Liver (tissue), 9 donors: ENCODE measurements around the gene PTPRD. TPM values are rescaled to one million over a fixed set of nuclear protein-coding genes. Genes with fewer than 3 reads are reported as not detected.

Experiments used
- DNase-seq: peaks from one replicate; pipeline ENCODE4 v3.0.0-alpha.2; 2017; ENCODE audit warnings: low spot score
- H3K27ac ChIP-seq, 2 donors: one replicate each; pipeline ENCODE4 v1.7.0; 2013; ENCODE audit warnings: inconsistent platforms in 2 of 2, low read length in 2 of 2, control low read depth in 1 of 2, low read depth in 1 of 2, mild to moderate bottlenecking in 1 of 2
- H3K27me3 ChIP-seq, 4 donors: one replicate each; pipeline versions ENCODE4 v1.6.1 to v1.7.0; 2013; ENCODE audit warnings: low read length in 3 of 4, inconsistent platforms in 1 of 4, mild to moderate bottlenecking in 1 of 4, moderate library complexity in 1 of 4; ENCODE audit not compliant: control insufficient read depth in 4 of 4, insufficient read depth in 4 of 4
- H3K36me3 ChIP-seq, 4 donors: one replicate each; pipeline versions ENCODE4 v1.6.1 to v1.7.0; 2013; ENCODE audit warnings: low read length in 3 of 4, mild to moderate bottlenecking in 3 of 4, low read depth in 1 of 4, moderate library complexity in 1 of 4; ENCODE audit not compliant: control insufficient read depth in 4 of 4, insufficient read depth in 3 of 4
- H3K4me1 ChIP-seq, 4 donors: one replicate each; pipeline versions ENCODE4 v1.6.1 to v1.7.0; 2013; ENCODE audit warnings: low read length in 3 of 4, mild to moderate bottlenecking in 3 of 4, moderate library complexity in 1 of 4; ENCODE audit not compliant: control insufficient read depth in 4 of 4, insufficient read depth in 4 of 4
- H3K4me3 ChIP-seq, 3 donors: one replicate each; pipeline versions ENCODE4 v1.6.1 to v1.7.0; 2013; ENCODE audit warnings: low read length in 3 of 3, control low read depth in 1 of 3, low read depth in 1 of 3, mild to moderate bottlenecking in 1 of 3
- H3K9ac ChIP-seq, 2 donors: one replicate each; pipeline ENCODE4 v1.7.0; 2013; ENCODE audit warnings: low read length in 2 of 2, mild to moderate bottlenecking in 2 of 2, moderate library complexity in 2 of 2, control low read depth in 1 of 2, low read depth in 1 of 2
- H3K9me3 ChIP-seq, 4 donors: one replicate each; pipeline versions ENCODE4 v1.6.1 to v1.7.0; 2013; ENCODE audit warnings: low read length in 3 of 4; ENCODE audit not compliant: control insufficient read depth in 4 of 4
- ATF3 ChIP-seq: IDR thresholded peaks from 2 replicates; pipeline ENCODE4 v1.6.1; 2016; ENCODE audit warnings: antibody characterized with exemption
- EGR1 ChIP-seq, 2 donors: IDR thresholded peaks; 2 replicates each; pipeline ENCODE4 v1.6.1; 2016 to 2018; ENCODE audit warnings: antibody characterized with exemption in 2 of 2, low read depth in 2 of 2
- FOXA1 ChIP-seq: IDR thresholded peaks from 2 replicates; pipeline ENCODE4 v1.6.1; 2016; ENCODE audit warnings: antibody characterized with exemption
- FOXA2 ChIP-seq: IDR thresholded peaks from 2 replicates; pipeline ENCODE4 v1.6.1; 2016; ENCODE audit warnings: antibody characterized with exemption
- GABPA ChIP-seq, 2 donors: IDR thresholded peaks in 1 of 2; conservative IDR thresholded peaks in 1 of 2; 2 replicates each; pipeline ENCODE4 v1.6.1; 2016; ENCODE audit warnings: antibody characterized with exemption in 2 of 2, mild to moderate bottlenecking in 1 of 2, moderate library complexity in 1 of 2
- HNF4A ChIP-seq, 2 donors: conservative IDR thresholded peaks; 2 replicates each; pipeline ENCODE4 v1.6.1; 2016; ENCODE audit warnings: antibody characterized with exemption in 2 of 2, mild to moderate bottlenecking in 2 of 2
- JUND ChIP-seq, 2 donors: IDR thresholded peaks; 2 replicates each; pipeline ENCODE4 v1.6.1; 2016; ENCODE audit warnings: antibody characterized with exemption in 2 of 2
- MAX ChIP-seq: IDR thresholded peaks from 2 replicates; pipeline ENCODE4 v1.6.1; 2016; ENCODE audit warnings: antibody characterized with exemption
- NR2F2 ChIP-seq: IDR thresholded peaks from 2 replicates; pipeline ENCODE4 v1.6.1; 2016; ENCODE audit warnings: antibody characterized with exemption
- RAD21 ChIP-seq, 2 donors: IDR thresholded peaks; 2 replicates each; pipeline ENCODE4 v1.6.1; 2016; ENCODE audit warnings: antibody characterized with exemption in 2 of 2, mild to moderate bottlenecking in 2 of 2
- SP1 ChIP-seq: IDR thresholded peaks from 2 replicates; pipeline ENCODE4 v1.6.1; 2018; ENCODE audit warnings: antibody characterized with exemption, mild to moderate bottlenecking
- TAF1 ChIP-seq: conservative IDR thresholded peaks from 2 replicates; pipeline ENCODE4 v1.6.1; 2016; ENCODE audit warnings: antibody characterized with exemption, mild to moderate bottlenecking
- YY1 ChIP-seq: IDR thresholded peaks from 2 replicates; pipeline ENCODE4 v1.6.1; 2016; ENCODE audit warnings: antibody characterized with exemption, mild to moderate bottlenecking
- ZBTB33 ChIP-seq: IDR thresholded peaks from 2 replicates; pipeline ENCODE4 v1.6.1; 2016; ENCODE audit warnings: antibody characterized with exemption
- WGBS: extraction: QIAGEN DNeasy Blood & Tissue Kit; methylation state at CpG from one replicate; pipeline ENCODE4 v1.1.7; 2013; 5-methylcytosine and 5-hydroxymethylcytosine counted together
- polyA plus RNA-seq, 2 donors: library from polyadenylated mRNA; stranded (reverse) in 1 of 2; unstranded in 1 of 2; fragments of 200-250 nt in 1 of 2; fragments of >200 nt in 1 of 2; fragmentation: Nextera tagmentation in 1 of 2; extraction: Ambion mirVana in 1 of 2; gene quantifications; one replicate each; pipeline versions ENCODE4 v1.2.1 to v1.2.3, GENCODE V29; 2013 to 2015
- total RNA-seq, 2 donors: library from RNA; depleted of rRNA; stranded (reverse); fragments of >200 nt; gene quantifications; one replicate each; pipeline ENCODE4 v1.2.3, GENCODE V29; 2014
- TF ChIP-seq, protein P1 (sequence below): fragments of 150-350 bp; IDR thresholded peaks from 2 replicates; pipeline ENCODE4 v1.5.1; 2017; ENCODE audit warnings: improper control_type of control experiment, low read depth, low read length; ENCODE audit not compliant: missing input control
- donor health status: healthy.
- donor health status: healthy.
- donor health status: healthy.
- donor health status: healthy.
- donor health status: healthy.

PTPRD gene
- total and polyA plus RNA-seq, 4 donors: 0.78 to 34.2 (median 4.7) TPM

DNA sequence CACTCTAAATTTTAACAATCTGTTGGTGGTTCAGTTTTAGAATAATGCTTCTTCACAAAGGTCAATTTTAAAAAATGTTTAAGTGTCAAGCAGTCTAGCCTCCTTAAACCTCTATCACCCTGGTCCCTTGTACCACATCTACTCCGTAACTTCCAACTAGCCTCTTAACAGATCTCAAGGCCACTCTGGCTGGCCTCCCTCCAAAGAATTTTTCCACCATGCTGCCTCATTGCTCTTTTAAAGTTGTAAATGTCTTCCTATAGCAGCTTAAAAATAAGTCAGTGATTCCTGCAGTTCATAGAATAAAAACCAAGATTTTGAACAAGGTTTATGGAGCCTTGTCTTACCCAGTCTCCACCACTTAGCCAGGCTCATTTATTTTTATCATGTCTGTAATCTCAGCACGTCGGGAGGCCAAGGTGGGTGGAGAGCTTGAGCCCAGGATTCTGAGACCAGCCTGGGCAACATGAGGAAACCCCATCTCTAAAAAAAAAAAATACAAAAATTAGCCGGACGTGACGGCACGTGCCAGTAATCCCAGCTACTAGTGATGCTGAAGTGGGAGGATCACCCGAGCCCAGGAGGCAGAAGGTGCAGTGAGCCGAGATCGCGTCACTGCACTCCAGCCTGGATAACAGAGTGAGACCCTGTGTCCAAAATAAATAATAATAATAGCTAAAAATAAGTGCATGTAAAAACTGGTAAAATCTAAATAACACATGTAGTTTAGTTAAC is 1888.4 kb downstream of the PTPRD start (continued):
- TF ChIP-seq MAX: no peak
- no peak for TF ChIP-seq GABPA (IDR thresholded peaks at IDR 0.05 in 1 of 2, conservative IDR thresholded peaks at IDR 0.05 in 1 of 2)
- no peak for TF ChIP-seq ATF3
- TF ChIP-seq YY1: no peak
- TF ChIP-seq NR2F2: no peak
- no peak for TF ChIP-seq EGR1 (IDR thresholded peaks at IDR 0.05; ENCODE audit: low read depth in 2 of 2)

- DNase-seq: no peak
- TF ChIP-seq MAX (no peak), ZBTB33 (no peak), NR2F2 (no peak), ATF3 (no peak), RAD21 (IDR thresholded peaks at IDR 0.05) (no peak), YY1 (no peak), FOXA1 (no peak), TAF1 (no peak), JUND (IDR thresholded peaks at IDR 0.05) (no peak), HNF4A (conservative IDR thresholded peaks at IDR 0.05) (no peak), EGR1 (IDR thresholded peaks at IDR 0.05; ENCODE audit: low read depth in 2 of 2) (no peak), FOXA2 (no peak), SP1 (no peak), GABPA (IDR thresholded peaks at IDR 0.05 in 1 of 2, conservative IDR thresholded peaks at IDR 0.05 in 1 of 2) (no peak)
- Histone ChIP-seq H3K27me3 (no peaks in the 10 kb centered on the region), H3K27ac (no peak overlapping the region), H3K36me3 (no peaks in the 10 kb centered on the region), H3K9me3 (no peaks in the 10 kb centered on the region), H3K9ac (no peak overlapping the region), H3K4me1 (no peaks in the 10 kb centered on the region), H3K4me3 (no peak overlapping the region)
- 94% methylated on average over 5 of the region's 5 CpGs for WGBS
Measured at GRCh38 chr9:8723195-8723594, 1889.6 kb downstream of the PTPRD start.

- no peak overlapping the region for H3K4me3 ChIP-seq
- no peak overlapping the region for H3K9ac ChIP-seq
- no peaks in the 10 kb centered on the region for H3K27me3 ChIP-seq
- H3K4me1 ChIP-seq: no peaks in the 10 kb centered on the region
- no peaks in the 10 kb centered on the region for H3K36me3 ChIP-seq
- no peak for DNase-seq
- 88% methylated on average over 1 of the region's 1 CpG for WGBS
- H3K27ac ChIP-seq: no peak overlapping the region
- H3K9me3 ChIP-seq: no peaks in the 10 kb centered on the region
- TF ChIP-seq ATF3 (no peak), NR2F2 (no peak), FOXA1 (no peak), YY1 (no peak), GABPA (IDR thresholded peaks at IDR 0.05 in 1 of 2, conservative IDR thresholded peaks at IDR 0.05 in 1 of 2) (no peak), ZBTB33 (no peak), HNF4A (conservative IDR thresholded peaks at IDR 0.05) (no peak)
- TF ChIP-seq, protein P1, sequence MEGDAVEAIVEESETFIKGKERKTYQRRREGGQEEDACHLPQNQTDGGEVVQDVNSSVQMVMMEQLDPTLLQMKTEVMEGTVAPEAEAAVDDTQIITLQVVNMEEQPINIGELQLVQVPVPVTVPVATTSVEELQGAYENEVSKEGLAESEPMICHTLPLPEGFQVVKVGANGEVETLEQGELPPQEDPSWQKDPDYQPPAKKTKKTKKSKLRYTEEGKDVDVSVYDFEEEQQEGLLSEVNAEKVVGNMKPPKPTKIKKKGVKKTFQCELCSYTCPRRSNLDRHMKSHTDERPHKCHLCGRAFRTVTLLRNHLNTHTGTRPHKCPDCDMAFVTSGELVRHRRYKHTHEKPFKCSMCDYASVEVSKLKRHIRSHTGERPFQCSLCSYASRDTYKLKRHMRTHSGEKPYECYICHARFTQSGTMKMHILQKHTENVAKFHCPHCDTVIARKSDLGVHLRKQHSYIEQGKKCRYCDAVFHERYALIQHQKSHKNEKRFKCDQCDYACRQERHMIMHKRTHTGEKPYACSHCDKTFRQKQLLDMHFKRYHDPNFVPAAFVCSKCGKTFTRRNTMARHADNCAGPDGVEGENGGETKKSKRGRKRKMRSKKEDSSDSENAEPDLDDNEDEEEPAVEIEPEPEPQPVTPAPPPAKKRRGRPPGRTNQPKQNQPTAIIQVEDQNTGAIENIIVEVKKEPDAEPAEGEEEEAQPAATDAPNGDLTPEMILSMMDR: no peak
Measured at GRCh38 chr9:8719833-8720486, 1892.8 kb downstream of the PTPRD start.
